Tibial nerve (tissue), 3 donors: ENCODE measurements around the gene TMSB10.

ENCODE experiments used
- POLR2A ChIP-seq, 2 donors: fragments of 450-650 bp; IDR thresholded peaks; one replicate each; pipeline ENCODE4 v1.6.1; 2017; ENCODE audit warnings: antibody characterized with exemption in 2 of 2, mild to moderate bottlenecking in 2 of 2, moderate library complexity in 2 of 2
- TF ChIP-seq, protein P1 (sequence below), 5 experiments: fragments of 200-600 bp in 3 of 5; fragments of 450-650 bp in 2 of 5; sonication (generic) in 3 of 5; IDR thresholded peaks; one replicate each; pipeline ENCODE4 v1.5.1; 2016 to 2019; ENCODE audit warnings: antibody characterized with exemption in 5 of 5, mild to moderate bottlenecking in 3 of 5, moderate library complexity in 2 of 5

DNA sequence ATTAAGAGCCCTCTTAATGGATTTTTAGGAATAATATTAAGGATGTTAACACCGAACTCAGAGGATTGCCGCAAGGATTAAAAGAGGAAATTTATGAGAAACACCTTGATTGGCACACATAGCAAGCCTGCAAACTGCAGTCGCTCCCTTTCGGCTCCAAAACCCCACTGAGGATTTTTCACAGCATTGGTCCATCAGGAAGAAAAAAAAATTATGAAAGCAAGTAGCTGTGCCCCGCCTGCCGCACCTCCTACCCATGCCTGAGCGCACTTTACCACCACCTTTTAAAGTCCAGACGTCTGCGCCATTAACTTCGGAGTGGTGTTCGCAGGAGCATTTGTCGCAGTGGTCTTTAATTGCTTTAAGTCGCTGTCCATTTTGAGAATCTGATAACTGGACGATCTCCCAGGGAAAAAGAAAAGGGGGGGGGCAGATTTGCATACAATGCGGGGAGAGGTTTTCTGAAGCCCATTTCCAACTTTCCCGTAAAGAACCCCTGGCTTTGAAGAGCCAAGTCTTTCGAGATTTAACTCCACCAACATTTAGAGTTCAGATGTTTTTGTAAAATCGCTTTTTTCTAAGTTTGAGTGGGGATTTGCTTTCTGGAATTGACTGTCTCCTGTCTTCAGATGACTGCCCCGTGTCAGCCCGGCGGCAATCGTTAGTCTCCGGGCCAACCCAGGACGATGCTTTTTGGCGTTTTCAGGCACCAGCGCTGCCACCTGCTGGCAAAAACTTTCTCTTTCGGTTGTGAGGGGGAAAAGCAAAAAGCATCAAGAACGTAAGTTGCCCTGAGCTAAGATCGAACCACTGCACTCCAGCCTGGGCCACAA, 23.7 kb upstream of the TMSB10 start:
- TF ChIP-seq, protein P1, sequence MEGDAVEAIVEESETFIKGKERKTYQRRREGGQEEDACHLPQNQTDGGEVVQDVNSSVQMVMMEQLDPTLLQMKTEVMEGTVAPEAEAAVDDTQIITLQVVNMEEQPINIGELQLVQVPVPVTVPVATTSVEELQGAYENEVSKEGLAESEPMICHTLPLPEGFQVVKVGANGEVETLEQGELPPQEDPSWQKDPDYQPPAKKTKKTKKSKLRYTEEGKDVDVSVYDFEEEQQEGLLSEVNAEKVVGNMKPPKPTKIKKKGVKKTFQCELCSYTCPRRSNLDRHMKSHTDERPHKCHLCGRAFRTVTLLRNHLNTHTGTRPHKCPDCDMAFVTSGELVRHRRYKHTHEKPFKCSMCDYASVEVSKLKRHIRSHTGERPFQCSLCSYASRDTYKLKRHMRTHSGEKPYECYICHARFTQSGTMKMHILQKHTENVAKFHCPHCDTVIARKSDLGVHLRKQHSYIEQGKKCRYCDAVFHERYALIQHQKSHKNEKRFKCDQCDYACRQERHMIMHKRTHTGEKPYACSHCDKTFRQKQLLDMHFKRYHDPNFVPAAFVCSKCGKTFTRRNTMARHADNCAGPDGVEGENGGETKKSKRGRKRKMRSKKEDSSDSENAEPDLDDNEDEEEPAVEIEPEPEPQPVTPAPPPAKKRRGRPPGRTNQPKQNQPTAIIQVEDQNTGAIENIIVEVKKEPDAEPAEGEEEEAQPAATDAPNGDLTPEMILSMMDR (IDR thresholded peaks at IDR 0.05) = peak; percentile 57 to 81 (median 74)
- no peak for TF ChIP-seq POLR2A (IDR thresholded peaks at IDR 0.05)
